Lung (tissue), 16 donors: ENCODE results near the gene MTHFD2. TPM values are rescaled to one million over a fixed set of nuclear protein-coding genes. Genes with fewer than 3 reads are reported as not detected.

Experiments
- ATAC-seq: fragments of 200-7000 bp; cut with Tn5 transposase; one replicate; pipeline ENCODE4 v1.9.1; 2020; ENCODE audit warnings: moderate number of reproducible peaks; ENCODE audit not compliant: insufficient read depth, low FRiP score
- DNase-seq, 3 donors: peaks; one replicate each; pipeline ENCODE4 v3.0.0-alpha.2; 2013 to 2017
- H3K27ac ChIP-seq, 2 donors: one replicate each; pipeline ENCODE4 v1.5.1; 2013; ENCODE audit warnings: mild to moderate bottlenecking in 2 of 2, moderate library complexity in 2 of 2, control low read depth in 1 of 2, inconsistent platforms in 1 of 2, low read depth in 1 of 2, low read length in 1 of 2
- H3K27me3 ChIP-seq, 3 donors: one replicate each; pipeline ENCODE4 v1.5.1; 2013; ENCODE audit warnings: low read length in 2 of 3; ENCODE audit not compliant: control insufficient read depth in 3 of 3, insufficient read depth in 3 of 3
- H3K36me3 ChIP-seq, 4 donors: one replicate each; pipeline ENCODE4 v1.5.1; 2013; ENCODE audit warnings: low read length in 4 of 4, mild to moderate bottlenecking in 1 of 4, moderate library complexity in 1 of 4; ENCODE audit not compliant: control insufficient read depth in 4 of 4, insufficient read depth in 4 of 4
- H3K4me1 ChIP-seq, 5 donors: one replicate each; pipeline ENCODE4 v1.5.1; 2013; ENCODE audit warnings: low read length in 5 of 5, mild to moderate bottlenecking in 2 of 5, moderate library complexity in 1 of 5; ENCODE audit not compliant: control insufficient read depth in 5 of 5, insufficient read depth in 5 of 5
- H3K4me3 ChIP-seq: one replicate; pipeline ENCODE4 v1.5.1; 2013; ENCODE audit warnings: mild to moderate bottlenecking, control low read depth, moderate library complexity
- H3K9ac ChIP-seq, 2 donors: one replicate each; pipeline ENCODE4 v1.5.1; 2013; ENCODE audit warnings: low read length in 2 of 2, control low read depth in 1 of 2; ENCODE audit not compliant: insufficient read depth in 1 of 2
- H3K9me3 ChIP-seq, 4 donors: one replicate each; pipeline ENCODE4 v1.5.1; 2013; ENCODE audit warnings: low read length in 3 of 4, mild to moderate bottlenecking in 1 of 4, moderate library complexity in 1 of 4; ENCODE audit not compliant: control insufficient read depth in 4 of 4, insufficient read depth in 3 of 4
- CTCF ChIP-seq: IDR thresholded peaks from 2 replicates; pipeline ENCODE4 v1.5.1; 2012; ENCODE audit warnings: mild to moderate bottlenecking; ENCODE audit errors: control extremely low read depth, extremely low read depth
- WGBS, 2 donors: extraction: QIAGEN DNeasy Blood & Tissue Kit; methylation state at CpG; one replicate each; pipeline ENCODE4 v1.1.7; 2013; 5-methylcytosine and 5-hydroxymethylcytosine counted together
- long read RNA-seq, 5 donors: transcript quantifications; one replicate each; lab custom pipeline, GENCODE V29; 2026
- polyA plus RNA-seq, 2 donors: library from polyadenylated mRNA; stranded (reverse); fragments of 200-250 nt; gene quantifications; one replicate each; pipeline ENCODE4 v1.2.1, GENCODE V29; 2013
- total RNA-seq, 2 donors: library from RNA; depleted of rRNA in 1 of 2; stranded (reverse); fragments of >200 nt in 1 of 2; gene quantifications; one replicate each; pipeline ENCODE4 v1.2.1, GENCODE V29; 2014 to 2021
- donor health status: control.
- donor health status: control.
- donor health status: Bipolar disorder and iron deficiency.
- donor health status: healthy.
- donor health status: DM: yes; HTN: yes; CAD: no.

Gene MTHFD2
- total RNA-seq (10 to 100 TPM; 20.9 to 84.1 TPM), polyA plus RNA-seq (10 to 100 TPM; 32.3 to 88.1 TPM)
- long read RNA-seq, donor 1, full-length matches to known transcripts = 3 of 3 reads
- long read RNA-seq, donor 1, partial matches to known transcripts = 0 of 3 reads
- long read RNA-seq, donor 1, other reads (novel, unspliced or antisense) = 0 of 3 reads
- long read RNA-seq, donor 2, full-length matches to known transcripts = 2 of 2 reads
- long read RNA-seq, donor 2, partial matches to known transcripts = 0 of 2 reads
- long read RNA-seq, donor 2, other reads (novel, unspliced or antisense) = 0 of 2 reads
- long read RNA-seq, donor 3, full-length matches to known transcripts = 3 of 3 reads
- long read RNA-seq, donor 3, partial matches to known transcripts = 0 of 3 reads
- long read RNA-seq, donor 3, other reads (novel, unspliced or antisense) = 0 of 3 reads
- long read RNA-seq, donor 4, full-length matches to known transcripts = 1 of 1 reads
- long read RNA-seq, donor 4, partial matches to known transcripts = 0 of 1 reads
- long read RNA-seq, donor 4, other reads (novel, unspliced or antisense) = 0 of 1 reads
- long read RNA-seq, donor 5, full-length matches to known transcripts = 4 of 10 reads
- long read RNA-seq, donor 5, partial matches to known transcripts = 6 of 10 reads
- long read RNA-seq, donor 5, other reads (novel, unspliced or antisense) = 0 of 10 reads

- H3K9ac ChIP-seq = peak within 1 kb of the TSS in 1 of 2 donors; percentile 13
- 1% methylated on average over 73 to 96 of the region's 96 CpGs for WGBS, 2 donors
- H3K4me1 ChIP-seq = peaks cover 0 to 13% (median 0%) of the 10 kb centered on the region in 5 donors
- peak within 1 kb of the TSS; percentile 47 for H3K4me3 ChIP-seq
- H3K27me3 ChIP-seq = no peaks in the 10 kb centered on the region
- H3K36me3 ChIP-seq = no peaks in the 10 kb centered on the region
- DNase-seq (peak; percentile 92 to 95 (median 93)), ATAC-seq (peak; percentile 97)
- no peaks in the 10 kb centered on the region for H3K9me3 ChIP-seq
- peak within 1 kb of the TSS; percentile 84 to 86 for H3K27ac ChIP-seq
- TF ChIP-seq CTCF = peak; percentile 46
Measured at GRCh38 chr2:74198461-74199274, at the start of gene MTHFD2. Gene MTHFD2 (plus strand): TSS chr2:74198615. CDS start chr2:74198642, 27 bp downstream.

DNA sequence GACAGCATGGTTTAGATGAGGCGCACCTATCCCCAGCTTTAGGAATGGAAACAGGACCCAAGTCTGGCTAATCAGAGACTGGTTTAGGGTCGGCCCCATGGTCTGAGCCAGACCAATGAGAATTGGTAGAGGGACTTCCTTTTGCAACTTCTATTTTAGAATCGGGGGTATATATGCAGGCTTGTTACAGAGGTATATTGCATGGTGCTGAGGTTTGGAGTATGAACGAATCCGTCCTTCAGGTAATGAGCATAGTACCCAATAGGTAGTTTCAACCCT, 49.2 kb upstream of the MTHFD2 start:
- H3K36me3 ChIP-seq = peaks cover 7 to 16% (median 10%) of the 10 kb centered on the region in 4 donors
- DNase-seq = no peak
- H3K27ac ChIP-seq = no peak overlapping the region
- H3K4me3 ChIP-seq = no peak overlapping the region
- peaks cover 0 to 15% (median 10%) of the 10 kb centered on the region in 5 donors for H3K4me1 ChIP-seq
- H3K9ac ChIP-seq = no peak overlapping the region
- ATAC-seq = no peak
- WGBS, 2 donors = 86 to 91% methylated on average over 5 of the region's 5 CpGs
- no peak for TF ChIP-seq CTCF
- H3K9me3 ChIP-seq = no peaks in the 10 kb centered on the region
- no peaks in the 10 kb centered on the region for H3K27me3 ChIP-seq

GRCh38 chr2:74149570-74150319, 48.7 kb upstream of the MTHFD2 start:
- WGBS, 2 donors = 94 to 95% methylated on average over 7 of the region's 7 CpGs

More at GRCh38 chr2:74149570-74150319, 48.7 kb upstream of the MTHFD2 start:
- no peak for TF ChIP-seq CTCF
- DNase-seq (peak in 2 of 3 donors; percentile 2 to 5), ATAC-seq (no peak)
- H3K4me1 ChIP-seq = peaks cover 0 to 15% (median 10%) of the 10 kb centered on the region in 5 donors
- H3K36me3 ChIP-seq = peaks cover 4 to 22% (median 10%) of the 10 kb centered on the region in 4 donors
- no peaks in the 10 kb centered on the region for H3K27me3 ChIP-seq
- no peak overlapping the region for H3K4me3 ChIP-seq
- H3K9ac ChIP-seq = no peak overlapping the region
- H3K27ac ChIP-seq = no peak overlapping the region
- H3K9me3 ChIP-seq = no peaks in the 10 kb centered on the region
